ENCODE measurements around the gene MAP2K3. TPM values are rescaled to one million over a fixed set of nuclear protein-coding genes. Genes with fewer than 3 reads are reported as not detected.
A peak's percentile ranks its signal among the peaks of the same experiment; 100 is the strongest.

The MAP2K3 gene
- polyA plus RNA-seq, 3 donors, result 107 to 166 (median 164) TPM

DNA sequence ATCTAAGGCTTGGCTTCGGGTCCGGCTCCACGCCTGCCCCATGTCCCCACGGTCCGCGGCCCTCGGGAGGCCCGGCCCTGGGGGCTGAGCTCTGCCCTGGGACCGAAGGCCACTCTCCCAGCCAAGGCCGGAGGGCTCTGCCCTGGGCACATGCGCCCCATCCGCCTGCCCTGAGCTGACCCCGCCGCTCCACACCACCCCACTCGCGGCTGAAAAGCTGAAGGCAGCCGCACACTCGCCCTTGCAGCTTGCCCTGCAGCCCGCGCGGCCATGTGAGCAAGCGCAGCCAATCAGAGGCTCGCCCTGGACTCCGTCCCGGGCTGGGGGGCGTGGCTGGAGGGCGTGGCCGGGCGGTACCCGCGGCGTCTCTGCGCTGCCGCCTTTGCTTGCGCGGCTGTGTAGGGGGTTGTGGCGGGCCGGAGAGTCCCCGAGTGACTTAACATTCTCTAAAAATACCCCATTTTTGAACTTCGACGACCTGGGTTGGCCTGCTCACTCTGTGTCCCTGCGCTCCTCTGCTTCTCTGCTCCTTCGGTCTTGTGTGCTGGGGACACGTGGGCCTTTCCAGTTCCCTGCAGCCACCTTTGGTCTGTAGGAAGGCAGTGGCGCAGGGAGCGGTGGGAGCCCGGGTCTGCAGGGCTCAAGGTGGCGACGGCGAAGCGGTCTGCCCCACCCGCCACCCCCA is 8.8 kb upstream of the MAP2K3 start:
- Mint-ChIP-seq H3K36me3 (no peaks in the 10 kb centered on the region), H3K27ac (peak overlapping the region in 4 of 7 donors; percentile 30 to 81 (median 64)), H3K9me3 (peaks cover 0 to 2% (median 0%) of the 10 kb centered on the region in 7 donors), H3K4me3 (peak overlapping the region; percentile 74 to 89), H3K4me1 (peaks cover 44% of the 10 kb centered on the region), H3K27me3 (ENCODE audit: low read depth in 3 of 3) (peaks cover 8 to 10% (median 9%) of the 10 kb centered on the region in 3 donors)
- no peak for TF ChIP-seq CTCF (IDR thresholded peaks at IDR 0.05)
- H3K27ac ChIP-seq (ENCODE audit: low read depth in 1 of 2, low read length in 2 of 2), result no peak overlapping the region
- H3K27me3 ChIP-seq (ENCODE audit: control insufficient read depth in 2 of 2, insufficient read depth in 2 of 2, low read length in 2 of 2), result no peaks in the 10 kb centered on the region
- intact Hi-C loops (cut with micrococcal nuclease), result loop anchor here (5.0 to 10.0 kb wide), 3 partner anchors 49 to 233 kb away; partner anchors contain the start of genes TMEM11 (in 1 of the 2) and USP22 (in 1 of the 2)
- H4K20me1 ChIP-seq (ENCODE audit: insufficient read depth, low read length), result peaks cover 6% of the 10 kb centered on the region
- peak overlapping the region; percentile 92 for H3K4me2 ChIP-seq (replicated peaks; ENCODE audit: extremely low read depth, low read length, poor library complexity, severe bottlenecking)
- DNase-seq, result peak; percentile 83 to 88 (median 85)
- WGBS (ENCODE audit: insufficient coverage), result 0% methylated on average over 32 of the region's 52 CpGs
- H3K9me3 ChIP-seq (replicated peaks in 1 of 2; ENCODE audit: control insufficient read depth in 1 of 2, insufficient read depth in 1 of 2, low read length in 2 of 2), result no peaks in the 10 kb centered on the region
- peak overlapping the region; percentile 33 to 81 (median 48) for H3K4me3 ChIP-seq (replicated peaks in 1 of 3; ENCODE audit: low read depth in 2 of 3, low read length in 3 of 3)
- H3K36me3 ChIP-seq (replicated peaks in 1 of 2; ENCODE audit: control insufficient read depth in 1 of 2, insufficient read depth in 2 of 2, low read length in 2 of 2), result no peaks in the 10 kb centered on the region
- H3K9ac ChIP-seq (ENCODE audit: insufficient read depth, low read length, poor library complexity, severe bottlenecking), result no peak overlapping the region
- H3K4me1 ChIP-seq (ENCODE audit: control insufficient read depth in 1 of 2, insufficient read depth in 2 of 2, low read length in 2 of 2), result peaks cover 41 to 52% of the 10 kb centered on the region in 2 donors
- H3K79me2 ChIP-seq (ENCODE audit: insufficient read depth, low read length), result no peaks in the 10 kb centered on the region
- H2AFZ ChIP-seq (ENCODE audit: insufficient read depth, low read depth, low read length, poor library complexity, severe bottlenecking), result peak overlapping the region; percentile 95

DNA sequence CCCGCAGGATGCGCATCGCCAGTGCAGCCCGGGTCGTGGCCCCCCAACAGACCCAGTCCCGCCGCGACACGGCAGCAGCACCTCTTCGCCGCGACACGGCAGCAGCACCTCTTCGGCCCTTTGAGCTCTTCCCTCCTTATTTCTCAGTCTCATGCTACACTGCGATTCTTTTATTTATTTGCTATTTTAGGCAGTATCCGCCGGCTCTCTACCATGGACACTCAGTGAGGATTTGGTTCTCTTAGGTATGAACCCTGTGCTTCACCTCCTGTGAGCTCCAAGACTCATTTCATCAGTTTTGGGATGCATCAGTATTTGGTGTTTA is 8.3 kb upstream of the MAP2K3 start:
- Histone ChIP-seq H2AFZ (ENCODE audit: insufficient read depth, low read depth, low read length, poor library complexity, severe bottlenecking) (peak overlapping the region; percentile 95), H3K27me3 (ENCODE audit: control insufficient read depth in 2 of 2, insufficient read depth in 2 of 2, low read length in 2 of 2) (no peaks in the 10 kb centered on the region), H4K20me1 (ENCODE audit: insufficient read depth, low read length) (peaks cover 7% of the 10 kb centered on the region), H3K79me2 (ENCODE audit: insufficient read depth, low read length) (no peaks in the 10 kb centered on the region), H3K36me3 (replicated peaks in 1 of 2; ENCODE audit: control insufficient read depth in 1 of 2, insufficient read depth in 2 of 2, low read length in 2 of 2) (no peaks in the 10 kb centered on the region), H3K4me2 (replicated peaks; ENCODE audit: extremely low read depth, low read length, poor library complexity, severe bottlenecking) (peak overlapping the region; percentile 92), H3K27ac (ENCODE audit: low read depth in 1 of 2, low read length in 2 of 2) (no peak overlapping the region), H3K4me3 (replicated peaks in 1 of 3; ENCODE audit: low read depth in 2 of 3, low read length in 3 of 3) (peak overlapping the region; percentile 30 to 81 (median 48)), H3K9me3 (replicated peaks in 1 of 2; ENCODE audit: control insufficient read depth in 1 of 2, insufficient read depth in 1 of 2, low read length in 2 of 2) (no peaks in the 10 kb centered on the region), H3K4me1 (ENCODE audit: control insufficient read depth in 1 of 2, insufficient read depth in 2 of 2, low read length in 2 of 2) (peaks cover 46 to 57% of the 10 kb centered on the region in 2 donors), H3K9ac (ENCODE audit: insufficient read depth, low read length, poor library complexity, severe bottlenecking) (no peak overlapping the region)
- no peak for TF ChIP-seq CTCF (IDR thresholded peaks at IDR 0.05)
- H3K4me1 Mint-ChIP-seq, result peaks cover 49% of the 10 kb centered on the region
- peaks cover 8 to 10% (median 9%) of the 10 kb centered on the region in 3 donors for H3K27me3 Mint-ChIP-seq (ENCODE audit: low read depth in 3 of 3)
- peak overlapping the region in 5 of 7 donors; percentile 48 to 91 (median 70) for H3K27ac Mint-ChIP-seq
- DNase-seq, result no peak
- H3K4me3 Mint-ChIP-seq, result peak overlapping the region; percentile 74 to 89
- H3K9me3 Mint-ChIP-seq, result peaks cover 0 to 2% (median 0%) of the 10 kb centered on the region in 7 donors
- intact Hi-C loops (cut with micrococcal nuclease), result loop anchor here (5.0 to 10.0 kb wide), 3 partner anchors 49 to 234 kb away; partner anchors contain the start of genes TMEM11 (in 1 of the 2) and USP22 (in 1 of the 2)
- WGBS (ENCODE audit: insufficient coverage), result 18% methylated on average over 13 of the region's 17 CpGs
- no peaks in the 10 kb centered on the region for H3K36me3 Mint-ChIP-seq
